ENCODE results near the gene SLC23A1. TPM values are rescaled to one million over a fixed set of nuclear protein-coding genes. Genes with fewer than 3 reads are reported as not detected.

The SLC23A1 gene
- total and polyA plus RNA-seq, 2 experiments from 2014 or later = 3.3 to 13.4 TPM

DNA sequence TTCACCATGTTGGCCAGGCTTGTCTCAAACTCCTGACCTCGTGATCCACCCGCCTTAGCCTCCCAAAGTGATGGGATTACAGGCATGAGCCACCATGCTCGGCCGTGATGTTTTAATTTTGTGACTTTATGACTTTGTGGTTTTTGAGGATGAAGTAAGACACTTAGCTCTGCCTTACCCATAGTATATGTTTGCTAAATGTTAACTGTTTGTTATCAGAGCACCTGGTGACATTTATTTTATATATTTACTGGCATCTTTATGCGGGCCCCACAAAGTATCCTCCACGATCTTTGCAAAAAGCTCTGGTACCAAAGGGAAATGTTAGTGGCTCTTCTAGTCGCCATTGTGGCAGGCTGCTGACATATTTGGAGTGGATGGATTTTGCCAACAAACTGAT lies 6.7 kb downstream of the SLC23A1 start:
- H3K9me2 ChIP-seq (replicated peaks; ENCODE audit: insufficient read depth) = no peaks in the 10 kb centered on the region
- no peak overlapping the region for H3K4me3 ChIP-seq
- no peaks in the 10 kb centered on the region for H3K9me3 ChIP-seq (ENCODE audit: low read depth)
- no peaks in the 10 kb centered on the region for H3K4me1 ChIP-seq (ENCODE audit: insufficient read depth)
- TF ChIP-seq EZH2phosphoT487 (IDR thresholded peaks at IDR 0.05; ENCODE audit: low read depth, severe bottlenecking, unreplicated experiment) (no peak), EZH2 (IDR thresholded peaks at IDR 0.05; ENCODE audit: borderline replicate concordance) (no peak)
- TF ChIP-seq, protein P1, sequence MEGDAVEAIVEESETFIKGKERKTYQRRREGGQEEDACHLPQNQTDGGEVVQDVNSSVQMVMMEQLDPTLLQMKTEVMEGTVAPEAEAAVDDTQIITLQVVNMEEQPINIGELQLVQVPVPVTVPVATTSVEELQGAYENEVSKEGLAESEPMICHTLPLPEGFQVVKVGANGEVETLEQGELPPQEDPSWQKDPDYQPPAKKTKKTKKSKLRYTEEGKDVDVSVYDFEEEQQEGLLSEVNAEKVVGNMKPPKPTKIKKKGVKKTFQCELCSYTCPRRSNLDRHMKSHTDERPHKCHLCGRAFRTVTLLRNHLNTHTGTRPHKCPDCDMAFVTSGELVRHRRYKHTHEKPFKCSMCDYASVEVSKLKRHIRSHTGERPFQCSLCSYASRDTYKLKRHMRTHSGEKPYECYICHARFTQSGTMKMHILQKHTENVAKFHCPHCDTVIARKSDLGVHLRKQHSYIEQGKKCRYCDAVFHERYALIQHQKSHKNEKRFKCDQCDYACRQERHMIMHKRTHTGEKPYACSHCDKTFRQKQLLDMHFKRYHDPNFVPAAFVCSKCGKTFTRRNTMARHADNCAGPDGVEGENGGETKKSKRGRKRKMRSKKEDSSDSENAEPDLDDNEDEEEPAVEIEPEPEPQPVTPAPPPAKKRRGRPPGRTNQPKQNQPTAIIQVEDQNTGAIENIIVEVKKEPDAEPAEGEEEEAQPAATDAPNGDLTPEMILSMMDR (IDR thresholded peaks at IDR 0.05; ENCODE audit: poor library complexity) = no peak
- no peaks in the 10 kb centered on the region for H3K27me3 ChIP-seq
- no peak overlapping the region for H2AFZ ChIP-seq
- no peaks in the 10 kb centered on the region for H3K36me3 ChIP-seq (replicated peaks; ENCODE audit: insufficient read depth, low read depth)
- no peak overlapping the region for H3K4me2 ChIP-seq
- 90% methylated on average over 7 of the region's 7 CpGs for WGBS (ENCODE audit: low lambda C conversion rate, missing lambda C conversion rate)
- DNase-seq (ENCODE audit: low spot score) = no peak
- H3K27ac ChIP-seq = no peak overlapping the region
- H3K79me2 ChIP-seq = no peaks in the 10 kb centered on the region
- H4K20me1 ChIP-seq (ENCODE audit: insufficient read depth, poor library complexity, severe bottlenecking) = no peaks in the 10 kb centered on the region

DNA sequence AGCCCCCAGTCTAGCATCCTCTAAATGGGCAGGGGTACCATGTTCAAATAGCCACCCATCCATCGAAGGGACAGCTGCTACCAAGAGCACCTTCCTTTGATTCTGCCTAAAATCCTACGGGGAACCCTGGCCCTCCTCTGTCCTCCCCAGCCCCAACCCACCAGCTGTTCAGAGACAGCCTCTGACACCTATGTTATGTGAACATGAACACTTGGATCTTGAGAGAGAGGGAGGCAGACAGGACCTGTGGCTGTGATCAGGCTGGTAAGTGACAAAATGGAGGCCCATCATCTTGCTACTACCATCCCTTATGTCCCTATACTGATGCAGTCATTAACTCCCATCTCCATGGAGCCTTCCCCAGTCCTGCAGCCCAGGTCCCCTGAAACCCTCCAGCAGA lies 8.2 kb downstream of the SLC23A1 start:
- Histone ChIP-seq H3K4me3 (no peak overlapping the region), H3K27ac (no peak overlapping the region), H3K36me3 (replicated peaks; ENCODE audit: insufficient read depth, low read depth) (no peaks in the 10 kb centered on the region), H3K9me3 (ENCODE audit: low read depth) (no peaks in the 10 kb centered on the region), H4K20me1 (ENCODE audit: insufficient read depth, poor library complexity, severe bottlenecking) (no peaks in the 10 kb centered on the region), H3K79me2 (no peaks in the 10 kb centered on the region), H2AFZ (no peak overlapping the region), H3K27me3 (no peaks in the 10 kb centered on the region), H3K4me2 (no peak overlapping the region), H3K9me2 (replicated peaks; ENCODE audit: insufficient read depth) (no peaks in the 10 kb centered on the region), H3K4me1 (ENCODE audit: insufficient read depth) (no peaks in the 10 kb centered on the region)
- DNase-seq (ENCODE audit: low spot score) = no peak
- TF ChIP-seq, protein P1 (IDR thresholded peaks at IDR 0.05; ENCODE audit: poor library complexity) = no peak
- TF ChIP-seq EZH2 (IDR thresholded peaks at IDR 0.05; ENCODE audit: borderline replicate concordance) (no peak), EZH2phosphoT487 (IDR thresholded peaks at IDR 0.05; ENCODE audit: low read depth, severe bottlenecking, unreplicated experiment) (no peak)
- WGBS (ENCODE audit: low lambda C conversion rate, missing lambda C conversion rate) = 93% methylated on average over 2 of the region's 2 CpGs

DNA sequence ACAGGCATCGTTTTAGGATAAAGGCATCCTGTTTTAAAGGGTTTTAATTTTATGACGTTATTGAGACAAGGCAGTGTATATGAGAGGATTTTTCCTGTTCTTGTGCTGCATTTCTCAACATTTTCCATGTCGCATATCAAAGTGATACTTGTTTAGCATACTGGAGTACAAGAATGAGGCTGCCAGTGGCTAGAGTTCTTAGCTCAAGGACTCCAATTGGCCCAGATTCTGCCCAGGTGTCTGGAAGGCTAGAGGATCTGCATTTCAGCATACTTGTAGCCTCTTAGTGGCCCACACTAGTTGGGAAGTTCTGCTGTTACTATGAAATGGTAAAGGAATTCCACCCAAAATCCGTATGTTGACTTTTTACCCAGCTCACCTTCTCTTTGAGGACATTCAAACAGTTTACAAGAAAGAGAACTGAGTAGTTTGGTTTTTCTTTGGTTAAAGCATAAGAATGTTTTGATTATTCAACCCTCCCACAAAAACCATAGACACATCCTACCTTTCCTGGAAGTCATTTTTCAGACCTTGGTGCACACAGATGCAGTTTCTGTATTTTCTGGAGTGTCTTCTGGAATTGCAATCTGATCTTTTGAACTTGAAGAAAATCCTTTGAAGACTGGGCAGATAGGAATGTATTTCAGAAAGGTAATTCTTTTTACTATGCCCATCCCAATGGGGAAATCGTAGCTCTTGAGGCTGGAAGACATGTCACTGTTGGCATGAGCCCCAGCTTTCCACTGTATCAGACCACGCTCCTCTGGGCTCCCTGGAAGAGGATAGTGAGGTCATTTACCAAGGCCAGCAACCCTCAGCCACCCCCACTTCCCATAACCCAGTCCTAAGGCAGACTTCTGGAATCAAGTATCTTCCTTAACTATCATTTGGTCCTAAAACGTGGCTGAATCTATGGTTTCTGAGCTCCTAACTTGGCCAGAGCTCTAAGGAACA lies 11.3 kb downstream of the SLC23A1 start:
- Histone ChIP-seq H3K9me3 (ENCODE audit: low read depth) (no peaks in the 10 kb centered on the region), H2AFZ (no peak overlapping the region), H3K79me2 (no peaks in the 10 kb centered on the region), H3K9me2 (replicated peaks; ENCODE audit: insufficient read depth) (no peaks in the 10 kb centered on the region), H3K36me3 (replicated peaks; ENCODE audit: insufficient read depth, low read depth) (no peaks in the 10 kb centered on the region), H3K4me1 (ENCODE audit: insufficient read depth) (no peaks in the 10 kb centered on the region), H3K4me3 (no peak overlapping the region), H3K27me3 (no peaks in the 10 kb centered on the region), H3K27ac (no peak overlapping the region), H3K4me2 (no peak overlapping the region), H4K20me1 (ENCODE audit: insufficient read depth, poor library complexity, severe bottlenecking) (peaks cover 3% of the 10 kb centered on the region)
- TF ChIP-seq EZH2 (IDR thresholded peaks at IDR 0.05; ENCODE audit: borderline replicate concordance) = no peak
- TF ChIP-seq EZH2phosphoT487 (IDR thresholded peaks at IDR 0.05; ENCODE audit: low read depth, severe bottlenecking, unreplicated experiment) = no peak
- TF ChIP-seq, protein P1 (IDR thresholded peaks at IDR 0.05; ENCODE audit: poor library complexity) = no peak
- WGBS (ENCODE audit: low lambda C conversion rate, missing lambda C conversion rate) = 93% methylated on average over 7 of the region's 7 CpGs
- DNase-seq (ENCODE audit: low spot score) = no peak
